HG02642 (cell line): ENCODE results near the gene P2RY6.

Source experiments
- ATAC-seq: cut with Tn5 transposase; IDR thresholded peaks from one replicate; pipeline ENCODE4 v1.9.1; 2021; ENCODE audit warnings: mild to moderate bottlenecking; ENCODE audit not compliant: unreplicated experiment, poor library complexity

Gene P2RY6

DNA sequence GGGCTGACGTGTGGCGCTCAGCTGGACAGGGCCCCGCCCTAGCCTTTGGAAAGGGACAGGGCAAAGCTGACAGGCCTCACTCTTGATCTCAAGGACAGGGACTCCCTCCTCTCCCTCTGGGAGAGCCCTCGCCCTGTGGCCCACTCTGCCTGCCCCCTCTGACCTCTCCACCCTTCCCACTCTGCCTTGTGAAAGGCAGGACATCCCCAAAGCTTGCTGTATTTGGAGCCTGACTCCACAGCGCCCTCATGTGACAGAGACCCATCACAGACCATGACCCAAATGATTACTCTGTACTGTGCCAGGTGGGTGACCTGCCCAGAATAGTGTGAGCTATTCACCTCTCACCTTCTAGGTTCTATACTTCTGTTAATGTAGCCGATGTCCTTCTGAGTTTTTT is 35.3 kb upstream of the P2RY6 start:
- ATAC-seq, result no peak

DNA sequence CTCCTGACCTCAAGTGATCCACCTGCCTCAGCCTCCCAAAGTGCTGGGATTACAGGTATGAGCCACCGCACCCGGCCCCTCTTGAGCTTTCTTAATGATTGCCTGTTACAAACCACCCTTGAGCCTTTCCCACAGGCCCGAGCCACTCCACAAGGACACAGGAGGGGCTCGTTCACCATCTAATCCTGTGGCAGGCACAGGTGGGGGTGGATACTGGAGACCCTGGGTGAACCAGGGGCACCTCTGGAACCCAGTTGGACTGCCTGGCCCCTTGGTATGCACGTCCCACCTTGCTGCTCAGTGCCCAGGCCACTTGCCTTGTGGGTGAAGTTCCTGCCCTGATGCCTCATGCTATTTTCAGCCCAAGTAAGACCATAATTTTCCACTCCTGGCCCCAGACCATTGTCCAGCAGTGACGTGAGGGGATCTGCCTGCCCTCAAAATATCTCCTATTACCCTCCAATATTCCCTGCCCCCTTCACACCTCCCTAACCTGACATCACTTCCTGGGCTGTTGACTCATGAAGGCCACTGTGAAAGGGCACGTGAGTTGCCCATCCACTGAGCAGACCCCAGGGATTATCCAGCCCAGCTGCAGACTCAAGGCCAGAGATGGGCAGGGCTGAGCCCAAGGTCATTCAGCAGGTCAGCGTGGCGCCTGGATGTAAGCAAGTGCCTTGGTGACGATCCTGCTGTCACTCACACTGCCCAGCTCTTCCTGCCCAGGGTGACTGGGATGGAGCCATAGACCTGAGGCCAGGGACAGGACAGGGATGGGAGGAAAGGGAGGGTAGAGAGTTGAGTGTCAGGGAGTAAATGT is 34.5 kb upstream of the P2RY6 start:
- ATAC-seq, result no peak

DNA sequence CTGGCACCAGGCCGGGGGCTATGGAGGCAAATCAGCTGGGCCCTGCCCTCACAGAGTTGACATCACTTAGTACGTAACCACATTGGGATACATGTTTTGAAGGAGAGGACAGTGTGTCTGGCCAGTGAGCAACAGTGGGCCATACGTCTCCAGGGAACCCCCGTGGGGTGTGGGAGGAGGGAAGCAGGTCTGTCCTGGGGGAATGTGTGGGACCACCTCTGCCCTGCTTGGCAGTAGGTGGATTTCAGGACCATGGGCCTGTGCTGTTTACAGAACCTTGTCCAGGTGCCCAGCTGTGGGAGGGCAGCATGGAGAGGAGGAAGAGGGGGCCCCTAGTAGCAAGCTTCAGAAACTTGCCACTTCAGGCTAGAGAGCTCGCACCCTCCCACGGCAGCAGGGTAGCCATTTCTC is 33.0 kb upstream of the P2RY6 start:
- ATAC-seq, result no peak

DNA sequence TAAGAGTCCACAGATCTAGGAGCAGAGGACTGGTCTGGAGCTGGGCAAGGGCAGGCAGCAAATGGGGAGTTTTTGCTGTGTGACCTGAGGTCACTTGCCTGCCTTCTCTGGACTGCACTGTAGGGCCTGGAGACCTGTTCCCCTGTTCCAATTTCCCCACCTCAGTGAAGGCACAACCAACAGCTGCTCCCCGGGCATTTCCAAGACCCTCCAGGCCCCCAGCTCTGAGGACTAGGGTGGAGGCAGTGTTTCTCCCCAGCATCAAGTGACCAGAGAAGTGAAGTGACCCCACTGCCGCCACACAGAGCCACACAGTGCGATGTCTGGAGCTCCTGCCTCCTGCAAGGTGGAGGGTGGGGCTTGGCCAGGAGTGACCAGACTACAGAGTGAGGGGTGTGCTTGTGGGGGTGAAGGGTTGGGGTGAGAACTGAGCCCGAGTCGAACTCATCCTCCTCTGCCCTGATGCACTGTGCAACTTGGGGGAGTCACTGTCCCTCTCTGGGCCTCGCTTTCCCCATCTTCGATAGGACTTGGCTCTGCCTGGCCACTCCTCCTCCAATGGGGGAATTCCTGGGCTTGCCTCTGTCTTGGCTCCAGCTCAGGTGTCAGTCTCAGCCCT is 32.5 kb upstream of the P2RY6 start:
- ATAC-seq, result no peak

DNA sequence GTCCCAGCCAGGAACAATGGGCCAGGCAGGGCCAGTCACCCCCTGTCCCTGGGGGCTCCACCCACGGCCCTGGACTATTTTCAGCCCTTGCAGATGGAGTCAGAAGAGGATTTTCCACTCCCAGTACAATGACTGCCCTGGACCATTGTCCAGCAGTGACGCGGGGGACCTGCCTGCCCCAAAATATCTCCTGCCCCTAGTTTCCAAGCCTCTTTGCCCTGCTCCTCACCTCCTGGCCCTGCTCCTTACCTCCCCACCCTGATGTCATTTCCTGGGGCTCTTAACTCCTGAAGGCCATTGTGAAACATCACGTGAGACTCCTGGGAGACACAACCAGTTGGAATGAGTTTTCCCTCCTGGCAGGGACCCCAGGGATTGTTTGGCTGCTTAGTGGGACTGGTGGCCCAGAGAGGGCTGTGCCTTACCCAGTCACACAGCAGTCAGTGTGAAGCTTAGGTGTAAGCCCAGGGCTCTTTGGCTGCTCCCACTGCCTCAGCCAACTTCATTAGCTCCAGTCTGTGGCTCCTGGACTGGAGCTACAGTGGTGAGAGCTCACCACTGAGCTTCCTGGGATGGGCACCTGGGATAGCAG is 31.9 kb upstream of the P2RY6 start:
- ATAC-seq, result no peak

DNA sequence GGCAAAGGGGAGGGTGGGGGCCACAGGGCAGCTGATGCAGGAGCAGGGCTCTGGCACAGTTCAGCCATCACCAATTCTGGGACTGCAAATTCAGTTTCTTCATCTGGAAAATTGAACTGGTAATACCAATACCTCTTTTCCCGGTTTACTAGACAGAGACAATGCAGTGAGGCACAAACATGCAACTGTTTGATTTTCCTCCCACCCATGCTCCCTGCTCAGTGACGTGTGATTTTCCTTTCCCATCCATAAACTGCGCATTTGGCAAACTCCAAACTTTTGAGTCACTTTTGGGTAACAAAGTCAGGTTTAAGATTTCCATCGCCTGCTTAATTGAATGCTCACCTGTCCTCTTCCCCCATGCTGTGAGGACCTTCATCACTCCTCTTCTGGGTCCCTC is 30.8 kb upstream of the P2RY6 start:
- ATAC-seq, result no peak

DNA sequence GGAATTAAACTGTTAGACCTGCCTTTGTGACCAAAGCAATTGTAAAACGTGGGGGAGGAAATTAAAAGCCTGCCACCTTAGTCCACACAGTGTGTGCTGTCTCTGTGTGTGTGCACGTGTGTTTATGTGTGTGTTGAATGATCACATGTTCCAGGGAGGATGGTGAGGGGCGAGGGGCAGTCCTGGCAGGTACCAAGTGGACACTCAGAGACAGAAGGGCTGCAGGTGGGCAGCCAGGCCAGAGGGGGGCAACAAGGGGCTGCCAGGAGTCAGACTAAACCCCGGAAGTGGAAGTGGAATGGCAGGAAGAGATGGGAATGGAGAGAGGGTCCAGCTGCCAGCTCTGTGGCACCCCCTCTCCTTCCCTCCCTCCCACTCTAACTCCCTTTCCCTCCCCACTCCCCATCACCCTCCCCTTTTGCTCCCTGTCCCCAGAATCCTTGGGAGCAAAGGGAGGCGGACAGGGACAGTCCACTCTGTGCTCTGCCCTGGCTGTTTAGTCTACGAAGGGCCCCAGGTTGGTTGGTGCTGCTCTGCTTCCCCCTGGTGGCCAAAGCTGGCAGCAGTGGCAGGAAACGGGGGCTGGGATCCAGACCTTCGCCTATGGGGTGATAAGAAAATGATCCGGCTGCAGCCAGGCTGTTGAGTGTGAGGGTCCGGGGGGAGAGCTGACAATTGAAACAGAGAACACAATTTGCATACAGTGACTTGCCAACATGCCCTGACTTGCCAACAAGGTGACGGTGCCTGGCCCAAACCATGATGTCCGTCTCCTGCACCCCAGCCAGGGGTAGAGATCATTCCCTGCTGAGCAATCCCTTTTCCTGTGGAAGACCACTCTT is 29.7 kb upstream of the P2RY6 start:
- ATAC-seq, result peak; percentile 72

DNA sequence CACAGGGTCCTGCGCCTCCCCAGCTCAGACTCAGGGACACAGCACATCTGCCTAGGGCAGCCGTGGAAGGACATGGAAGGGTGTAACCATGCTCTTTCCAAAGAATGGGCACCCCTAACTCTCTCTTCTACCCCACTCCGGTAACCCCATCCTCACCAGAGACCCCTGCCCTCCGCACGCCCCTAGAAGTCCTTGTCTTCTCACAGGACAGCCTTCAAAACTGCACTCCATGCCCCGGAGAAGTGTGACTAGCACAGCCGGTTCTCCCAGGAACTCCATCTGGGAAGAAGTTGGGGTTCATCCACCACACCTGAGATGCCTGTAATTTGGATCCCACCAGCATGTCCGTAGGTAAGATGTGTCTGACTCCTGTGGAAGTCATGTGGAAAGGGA is 29.0 kb upstream of the P2RY6 start:
- ATAC-seq, result no peak

DNA sequence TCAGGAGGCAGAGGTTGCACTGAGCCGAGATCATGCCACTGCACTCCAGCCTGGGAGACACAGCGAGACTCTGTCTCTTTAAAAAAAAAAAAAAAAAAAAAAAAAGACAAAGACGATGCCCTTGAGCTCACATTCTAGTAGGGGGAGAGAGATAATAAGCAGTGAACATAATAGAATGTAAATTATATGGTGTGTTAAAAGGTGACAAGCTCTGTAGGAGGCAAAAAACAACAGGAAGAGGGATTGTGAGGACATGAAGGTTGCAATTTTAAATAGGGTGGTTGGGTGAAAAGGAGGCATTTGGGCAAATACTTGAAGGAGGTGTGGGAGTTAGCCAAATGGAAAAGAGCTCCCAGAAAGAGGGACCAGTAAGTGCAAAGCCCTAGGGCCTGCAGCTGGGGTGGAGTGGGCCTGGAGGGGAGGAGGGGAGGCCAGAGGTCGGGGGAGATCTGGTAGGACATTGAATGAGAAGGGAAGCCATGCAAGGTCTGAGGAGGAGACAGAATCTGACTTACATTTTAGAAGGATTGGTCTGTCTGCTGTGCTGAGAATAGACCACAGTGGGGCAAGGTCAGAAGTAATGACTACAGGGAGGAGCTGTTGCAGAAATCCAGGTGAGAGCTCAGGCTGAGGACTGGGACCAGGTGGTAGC is 27.4 kb upstream of the P2RY6 start:
- no peak for ATAC-seq

DNA sequence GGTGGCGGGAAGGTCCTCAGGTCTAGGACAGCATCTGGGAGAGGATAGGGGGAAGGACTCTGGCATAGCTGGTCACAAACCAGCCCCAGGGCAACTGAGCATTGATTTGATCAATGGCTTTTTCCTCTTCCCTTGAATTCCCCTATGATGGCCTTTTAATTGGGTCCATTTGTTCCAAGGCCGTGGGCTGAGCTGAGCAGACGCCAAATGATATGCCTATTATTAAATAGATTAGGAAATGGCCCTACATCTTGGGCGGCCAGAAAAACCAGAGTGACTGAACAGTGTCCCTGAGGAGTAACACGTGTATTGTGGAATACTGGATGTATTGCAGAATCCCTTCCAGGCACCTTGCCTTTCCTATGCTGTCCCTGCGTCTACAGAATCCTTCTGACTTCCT is 26.7 kb upstream of the P2RY6 start:
- ATAC-seq, result no peak

DNA sequence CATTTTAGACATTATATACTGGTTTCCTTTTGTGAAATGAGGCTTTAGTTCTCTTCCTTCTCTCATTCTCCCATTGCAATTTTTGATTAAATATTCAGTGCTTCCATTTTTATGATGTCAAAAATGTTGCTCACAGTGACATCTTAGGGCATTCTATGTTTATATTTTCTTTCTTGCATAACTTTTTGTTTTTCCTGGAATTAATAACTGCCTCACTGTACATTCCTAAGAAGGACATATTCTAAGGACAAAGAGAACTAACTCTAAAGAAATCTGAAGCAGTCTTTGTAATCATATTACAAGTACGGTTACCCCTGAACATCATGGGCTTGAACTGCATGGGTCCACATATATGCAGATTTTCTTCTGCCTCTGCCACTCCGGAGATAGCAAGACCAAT is 25.8 kb upstream of the P2RY6 start:
- no peak for ATAC-seq

DNA sequence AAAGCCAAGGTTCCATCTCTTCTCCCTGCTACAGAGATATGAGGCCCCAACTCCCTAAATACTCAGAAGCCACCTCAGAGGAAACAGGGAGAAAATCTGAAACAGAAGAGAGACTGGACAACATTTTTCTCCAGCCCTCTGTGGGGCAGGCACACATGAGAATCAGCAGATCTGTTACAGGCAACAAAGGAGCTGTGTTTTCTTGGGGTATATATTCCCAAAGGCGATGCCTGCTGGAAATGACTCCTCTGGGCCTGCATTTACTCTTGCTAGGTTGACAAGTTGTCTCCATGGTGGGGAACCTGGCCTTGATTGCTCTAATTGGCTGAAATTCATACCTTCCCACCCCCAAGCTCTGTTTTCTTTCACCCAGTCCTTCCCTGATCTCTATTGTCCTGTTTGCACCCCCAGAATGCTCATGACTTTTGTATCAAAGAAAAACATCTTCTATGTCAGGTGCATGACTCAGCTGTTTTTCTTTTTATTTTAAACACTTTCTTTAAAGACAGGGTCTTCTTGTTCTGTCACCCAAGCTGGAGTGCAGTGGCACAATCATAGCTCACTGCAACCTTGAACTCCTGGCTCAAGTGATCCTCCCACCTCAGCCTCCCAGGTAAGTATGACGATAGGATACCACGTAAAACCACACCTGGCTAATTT is 23.5 kb upstream of the P2RY6 start:
- ATAC-seq, result no peak

DNA sequence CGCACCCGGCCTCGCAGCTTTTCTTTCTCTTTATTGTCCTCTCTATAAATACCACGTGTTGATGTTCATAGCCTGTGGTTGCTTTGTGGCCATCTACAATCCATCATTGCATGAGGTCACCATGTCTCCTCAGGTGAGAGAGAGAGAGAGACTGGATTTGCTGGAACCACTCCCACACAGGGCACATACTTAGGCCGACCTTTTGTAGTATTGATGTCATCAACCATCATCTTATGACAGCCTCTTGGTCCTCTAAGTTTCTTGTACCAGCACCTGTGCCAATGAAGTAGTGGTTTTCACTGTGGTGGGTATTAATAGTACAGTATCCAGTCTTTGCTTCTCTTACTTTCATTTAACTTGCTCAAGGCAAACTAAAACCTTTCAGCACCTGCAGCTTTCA is 22.8 kb upstream of the P2RY6 start:
- ATAC-seq, result peak; percentile 59

DNA sequence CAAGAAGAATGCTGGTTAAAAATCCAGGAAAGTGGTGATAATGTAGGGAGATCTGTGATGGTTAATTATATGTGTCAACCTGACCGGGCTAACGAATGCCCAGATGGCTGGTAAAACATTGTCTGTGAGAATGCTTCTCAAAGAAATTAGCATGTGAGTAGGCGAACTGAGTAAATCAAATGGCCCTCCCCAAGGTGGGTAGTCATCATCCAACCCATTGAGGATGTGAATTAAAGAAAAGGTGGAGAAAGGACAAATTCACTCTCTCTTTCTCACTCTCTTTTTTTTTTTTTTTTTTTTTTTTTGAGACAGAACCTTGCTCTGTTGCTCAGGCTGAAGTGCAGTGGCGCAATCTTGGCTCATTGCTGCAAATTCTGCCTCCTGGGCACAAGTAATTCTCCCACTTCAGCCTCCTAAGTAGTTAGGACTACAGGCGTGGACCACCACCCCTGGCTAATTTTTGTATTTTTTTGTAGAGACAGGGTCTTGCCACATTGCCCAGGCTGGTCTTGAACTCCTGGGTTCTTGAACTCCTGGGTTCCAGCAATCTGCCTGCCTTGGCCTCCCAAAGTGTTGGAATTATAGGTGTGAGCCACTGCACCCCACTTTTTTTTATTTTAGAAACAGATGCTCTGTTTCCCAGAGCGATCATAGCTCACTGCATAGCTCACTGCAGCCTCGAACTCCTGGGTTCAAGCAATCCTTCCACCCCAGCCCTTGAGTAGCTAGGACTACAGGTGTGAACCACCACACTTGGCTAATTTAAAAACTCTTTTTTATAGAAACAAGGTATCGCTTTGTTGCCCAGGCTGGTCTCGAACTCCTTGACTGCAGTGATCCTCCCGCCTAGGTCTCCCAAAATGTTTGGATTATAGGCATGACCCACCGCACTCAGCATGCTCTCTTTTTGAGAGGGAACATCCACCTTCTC is 22.0 kb upstream of the P2RY6 start:
- peak; percentile 11 for ATAC-seq

DNA sequence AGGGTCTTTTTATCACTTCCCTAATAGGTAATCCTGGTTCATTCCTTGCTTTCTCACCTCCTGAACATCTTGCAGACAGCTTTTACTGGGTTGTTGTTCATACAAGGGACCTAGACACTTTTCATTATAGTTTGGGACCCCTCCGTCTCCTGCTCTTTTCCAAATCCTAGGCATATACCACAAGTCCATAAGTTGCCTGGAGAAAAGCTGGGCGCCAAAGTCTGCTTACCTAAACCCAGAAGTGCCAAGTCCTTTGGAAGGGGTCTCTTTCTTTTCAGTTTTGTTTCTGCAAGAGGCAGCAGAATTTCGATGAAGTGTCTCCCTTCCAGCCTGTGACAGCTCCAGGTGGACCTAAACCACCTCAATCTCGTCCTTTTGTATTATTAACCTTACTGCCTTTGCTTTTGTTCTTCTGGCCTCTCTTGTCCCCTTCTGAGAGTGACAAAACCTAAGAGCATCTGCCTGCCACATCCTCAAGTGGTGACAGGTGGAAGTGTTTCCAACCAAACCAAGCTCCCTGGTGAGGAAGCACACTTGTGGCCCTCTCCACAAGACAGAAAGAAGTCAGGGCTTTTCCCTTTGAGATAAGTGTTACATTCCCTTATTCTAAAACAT is 19.5 kb upstream of the P2RY6 start:
- ATAC-seq, result no peak

DNA sequence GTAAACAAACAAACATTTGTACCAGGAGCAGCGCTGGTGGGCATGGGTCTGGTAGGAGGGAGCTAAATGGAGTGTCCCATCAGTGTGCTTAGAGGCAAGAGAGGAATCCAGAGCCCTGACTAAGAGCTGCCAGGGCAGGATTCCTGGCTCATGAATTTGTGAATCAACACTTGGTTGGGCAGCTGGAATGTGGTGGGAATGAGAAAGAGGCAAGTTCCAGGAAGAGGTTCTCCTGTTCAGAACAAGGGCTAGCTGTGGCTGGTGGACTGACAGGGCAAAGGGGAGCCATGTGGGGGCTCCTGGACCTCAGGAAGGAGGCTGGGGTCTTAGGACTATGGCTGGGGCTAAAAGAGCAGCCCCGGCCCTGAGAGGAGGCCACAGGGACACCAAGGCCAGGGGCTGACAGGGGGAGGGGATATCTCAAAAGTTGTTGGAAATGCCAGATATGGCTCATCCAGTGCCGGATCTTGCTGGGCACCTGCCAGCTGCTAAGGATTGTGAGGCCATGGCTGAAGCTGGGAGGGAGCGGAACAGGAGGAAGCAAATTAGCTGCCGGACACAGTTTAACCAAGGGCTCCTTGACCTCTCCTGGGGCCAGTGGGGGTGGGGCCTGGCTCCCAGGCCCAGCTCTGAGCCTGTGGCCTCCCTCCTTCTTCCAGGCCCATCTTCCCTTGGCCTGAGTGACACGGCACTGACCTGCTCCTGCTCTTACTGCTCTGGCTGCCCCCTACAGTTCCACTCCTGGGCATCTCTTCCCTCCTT is 14.6 kb upstream of the P2RY6 start:
- no peak for ATAC-seq

DNA sequence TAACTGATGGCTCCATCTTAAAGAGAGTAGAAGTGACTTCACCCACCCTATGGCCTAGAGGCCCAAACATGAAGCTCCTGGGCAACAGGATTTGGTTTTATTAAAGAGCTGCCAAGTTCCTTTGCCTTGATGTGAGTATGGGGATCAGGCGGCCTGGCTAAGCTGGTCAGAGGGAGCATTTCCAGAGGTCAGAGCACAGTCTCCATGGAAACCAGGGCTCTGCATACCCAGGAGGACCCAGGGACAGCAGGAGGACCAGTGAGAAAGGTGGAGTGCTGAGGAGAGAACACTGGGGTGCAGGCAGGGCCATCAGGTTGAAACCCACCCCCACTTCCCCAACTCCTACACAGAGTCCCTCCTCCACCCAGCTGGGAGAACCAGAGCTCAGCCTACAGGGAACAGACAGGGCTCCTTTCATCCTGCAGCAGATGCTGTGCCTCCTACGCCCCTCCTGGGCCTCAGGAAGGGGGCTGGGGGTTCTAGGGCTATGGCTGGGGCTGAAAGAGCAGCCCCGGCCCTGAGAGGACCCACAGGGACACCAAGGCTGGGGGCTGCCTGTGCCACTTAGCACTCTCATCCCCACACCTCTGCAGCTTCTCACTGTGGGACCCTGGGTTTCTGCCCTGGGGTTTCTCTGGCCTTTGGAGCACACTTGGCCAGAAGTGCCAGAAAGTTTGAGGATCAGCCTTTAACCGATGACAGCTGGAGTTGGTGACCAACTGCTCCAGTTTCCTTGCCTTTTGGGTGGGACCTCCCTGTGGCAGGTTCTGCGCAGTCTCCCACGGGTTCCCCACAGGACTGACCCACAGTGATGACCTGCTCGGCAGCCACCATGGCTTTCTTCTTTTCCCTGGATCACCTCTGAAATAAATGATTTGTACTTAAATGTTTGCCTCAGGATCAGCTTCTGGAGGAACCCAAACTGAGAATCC is 13.8 kb upstream of the P2RY6 start:
- no peak for ATAC-seq
